Measurements from ENCODE around the gene KCTD21.

GRCh38 chr11:78179459-78180071 is 8.9 kb downstream of the KCTD21 start:
- TF ChIP-seq CTCF (IDR thresholded peaks at IDR 0.05) (no peak), POLR2A (IDR thresholded peaks at IDR 0.05) (no peak), EP300 (IDR thresholded peaks at IDR 0.05) (no peak)

Measured in ovary (tissue), 3 donors.